OCI-M2 (cell line): ENCODE data around the gene BOLL.
"Not testable (repeated sequence)": the region's sequence is repeated elsewhere in the genome, so short reads cannot be mapped to it uniquely, and the experiment has no call there.

Source experiments
- DNase-seq: peaks from one replicate; lab custom pipeline; 2025; ENCODE audit not compliant: unreplicated experiment; lab: John Stamatoyannopoulos, UW

Gene BOLL

DNA sequence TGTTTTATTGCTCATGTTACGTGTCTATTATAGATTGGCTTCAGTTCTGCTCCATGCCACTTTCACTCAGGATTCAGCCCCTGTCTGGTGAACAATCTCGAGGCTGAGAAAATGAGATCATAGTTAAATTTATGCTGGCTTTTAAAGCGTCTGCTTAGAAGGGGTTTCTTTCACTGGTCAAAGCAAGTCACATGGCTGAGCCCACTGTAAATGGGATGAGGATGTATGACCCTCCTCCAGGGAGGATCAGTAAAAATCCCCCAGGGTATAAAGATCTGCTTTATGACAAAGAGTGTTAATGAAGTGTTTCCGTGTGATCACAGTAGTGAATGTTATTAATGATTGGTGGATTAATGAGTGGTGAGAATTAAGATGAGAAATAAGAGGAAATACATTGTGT is 13.1 kb upstream of the BOLL start:
- no peak for DNase-seq

DNA sequence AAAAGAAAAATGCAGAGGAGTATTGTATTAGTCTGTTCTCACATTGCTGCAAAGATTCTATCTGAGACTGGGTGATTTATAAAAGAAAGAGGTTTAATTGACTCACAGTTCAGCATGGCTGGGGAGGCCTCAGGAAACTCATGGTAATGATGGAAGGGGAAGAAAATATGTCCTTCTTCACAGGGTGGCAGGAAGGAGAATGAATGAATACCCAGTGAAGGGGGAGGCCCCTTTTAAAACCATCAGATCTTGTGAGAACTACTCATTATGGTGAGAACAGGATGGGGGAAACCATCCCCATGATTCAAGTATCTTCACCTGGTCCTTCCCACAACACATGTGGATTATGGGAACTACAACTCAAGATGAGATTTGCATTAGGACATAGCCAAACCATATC is 10.2 kb upstream of the BOLL start:
- no peak for DNase-seq

DNA sequence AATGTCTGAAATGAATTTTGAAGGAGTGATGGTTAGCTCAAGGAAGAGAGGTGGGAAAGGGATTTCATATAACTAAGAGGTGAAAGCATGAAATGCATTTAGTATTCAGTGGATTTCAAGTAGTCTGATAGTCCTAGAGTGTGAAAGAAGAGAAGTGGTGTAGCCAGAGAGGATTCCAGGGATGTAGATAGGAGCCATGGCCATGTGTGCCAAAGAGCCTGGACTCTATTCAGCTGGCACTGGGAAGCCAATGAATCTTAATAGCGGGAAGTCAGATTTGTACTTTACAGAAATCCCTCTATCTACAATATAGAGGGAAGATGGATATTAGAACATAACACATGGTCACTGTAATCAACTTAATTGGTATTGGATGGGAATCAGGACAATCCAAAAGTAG is 8.3 kb upstream of the BOLL start:
- no peak for DNase-seq

DNA sequence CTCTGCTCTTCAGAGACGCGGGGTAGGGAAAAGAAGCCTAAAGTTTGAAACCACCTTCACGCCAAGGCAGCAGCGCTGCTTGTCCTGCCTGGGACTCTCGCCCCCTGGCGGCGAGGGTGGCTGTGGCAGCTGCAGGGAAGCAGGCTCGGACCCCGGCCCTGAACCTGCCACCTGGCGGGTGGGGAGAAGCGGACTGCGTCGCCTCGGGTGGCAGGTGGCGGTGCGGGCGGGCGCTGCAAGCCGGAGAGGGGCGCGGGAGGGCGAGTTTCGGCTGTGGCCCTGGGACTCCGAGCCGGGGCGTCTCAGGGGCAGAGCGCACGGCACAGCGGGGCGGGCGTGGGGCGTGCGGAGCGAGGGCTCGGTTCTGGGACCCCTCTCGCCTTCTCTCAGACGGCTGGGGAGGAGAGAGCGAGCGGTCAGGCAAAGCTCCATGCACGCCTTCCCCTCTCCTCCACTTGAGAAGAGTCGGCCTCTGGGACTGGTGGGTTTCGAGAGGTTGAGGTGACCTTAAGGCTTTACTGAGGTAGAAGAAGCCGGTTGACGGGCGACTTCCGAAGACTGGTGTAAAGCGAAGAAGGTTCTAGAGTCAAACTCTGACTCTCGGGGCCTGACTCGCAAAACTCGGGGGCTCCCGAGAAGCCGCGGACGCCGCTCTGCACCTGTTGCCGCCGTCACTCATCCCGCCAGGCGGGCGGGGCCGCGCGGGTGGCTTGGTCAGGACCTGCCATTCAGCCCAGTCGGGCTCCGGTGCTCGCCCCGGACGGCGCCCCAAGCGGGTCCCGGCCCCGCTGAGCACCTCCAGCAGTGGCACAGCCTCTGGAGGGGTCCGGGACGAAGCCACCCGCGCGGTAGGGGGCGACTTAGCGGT is 1.1 kb upstream of the BOLL start:
- DNase-seq, result no peak

DNA sequence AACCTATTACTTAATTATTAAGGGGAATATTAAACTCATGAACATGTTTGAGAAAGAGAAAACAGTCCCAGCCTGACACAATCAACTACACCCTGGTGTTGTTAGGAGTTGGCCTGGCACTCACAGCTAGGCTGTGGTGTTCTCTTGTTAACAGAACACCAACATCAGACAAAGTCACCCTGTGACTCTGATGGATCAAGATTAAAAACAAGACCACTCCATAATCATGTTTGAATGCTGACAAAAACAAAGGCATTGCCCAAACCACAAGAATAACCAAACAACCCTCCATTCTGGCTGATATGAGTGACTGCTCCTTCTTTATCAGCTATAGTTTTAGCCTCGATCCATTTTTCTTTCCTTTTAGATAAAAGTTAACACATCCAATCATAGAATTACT is 3.0 kb downstream of the BOLL start:
- no peak for DNase-seq

DNA sequence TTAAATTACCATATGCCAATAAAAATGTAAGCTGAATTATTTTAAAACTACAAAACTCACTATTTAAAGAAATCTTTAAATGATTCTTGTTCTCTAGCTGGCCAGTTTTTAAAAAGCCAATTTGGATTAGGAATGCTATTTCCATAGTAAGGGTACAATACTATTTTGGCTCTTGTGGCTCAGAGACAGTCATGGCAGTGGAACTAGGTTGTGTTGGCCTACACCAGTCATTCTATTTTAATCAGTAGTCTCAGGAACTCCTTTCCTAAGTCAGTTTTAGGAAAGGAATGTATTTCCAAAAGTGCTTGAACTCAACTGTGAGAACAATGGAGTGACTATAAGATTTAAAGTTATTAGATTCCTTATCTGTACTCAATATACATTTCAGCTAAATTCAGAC is 5.9 kb downstream of the BOLL start:
- no peak for DNase-seq

DNA sequence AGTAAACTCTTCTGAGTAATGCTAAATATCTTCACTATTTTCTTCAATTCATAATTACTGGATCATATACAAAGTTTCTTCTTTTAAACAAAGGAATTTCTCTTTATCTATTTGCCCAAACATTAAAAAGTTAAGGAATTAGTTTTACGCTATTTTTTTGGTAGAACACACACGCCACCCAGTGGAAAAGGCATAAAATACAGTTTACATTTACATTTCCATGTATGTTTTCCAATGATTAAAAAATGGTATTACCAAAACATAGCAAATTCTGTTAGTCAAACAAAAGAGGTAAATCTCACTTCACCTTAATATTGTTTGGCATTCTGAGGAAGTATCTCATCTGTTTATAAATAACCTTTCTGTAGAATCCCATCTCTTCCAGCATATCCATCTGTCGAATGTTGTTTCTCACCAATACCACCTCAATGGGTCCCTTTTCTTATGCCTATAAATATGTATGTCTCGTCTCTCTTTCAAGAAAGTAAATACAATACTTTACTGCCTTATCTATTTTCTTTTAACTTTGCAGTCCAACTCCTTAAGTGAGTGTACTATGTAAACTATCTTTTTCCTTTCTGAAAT is 7.2 kb downstream of the BOLL start:
- DNase-seq, result no peak

DNA sequence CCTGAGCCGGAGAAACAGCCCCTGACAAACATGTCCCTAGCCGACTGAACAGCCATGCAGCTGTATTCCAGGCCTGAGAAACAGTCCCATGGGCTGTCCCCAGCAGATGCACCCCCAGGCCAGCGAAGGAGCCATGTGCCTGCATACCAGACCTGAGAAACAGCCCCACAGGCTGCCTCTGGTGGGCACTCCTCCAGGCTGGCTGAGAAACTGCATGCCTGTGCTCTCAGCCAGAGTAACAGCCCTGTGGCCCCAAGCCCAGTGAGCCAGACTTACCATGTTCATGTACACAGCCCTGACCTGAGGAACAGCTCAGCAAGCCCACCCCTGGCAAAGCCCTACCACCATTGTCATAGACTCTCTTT is 24.8 kb downstream of the BOLL start:
- no peak for DNase-seq

DNA sequence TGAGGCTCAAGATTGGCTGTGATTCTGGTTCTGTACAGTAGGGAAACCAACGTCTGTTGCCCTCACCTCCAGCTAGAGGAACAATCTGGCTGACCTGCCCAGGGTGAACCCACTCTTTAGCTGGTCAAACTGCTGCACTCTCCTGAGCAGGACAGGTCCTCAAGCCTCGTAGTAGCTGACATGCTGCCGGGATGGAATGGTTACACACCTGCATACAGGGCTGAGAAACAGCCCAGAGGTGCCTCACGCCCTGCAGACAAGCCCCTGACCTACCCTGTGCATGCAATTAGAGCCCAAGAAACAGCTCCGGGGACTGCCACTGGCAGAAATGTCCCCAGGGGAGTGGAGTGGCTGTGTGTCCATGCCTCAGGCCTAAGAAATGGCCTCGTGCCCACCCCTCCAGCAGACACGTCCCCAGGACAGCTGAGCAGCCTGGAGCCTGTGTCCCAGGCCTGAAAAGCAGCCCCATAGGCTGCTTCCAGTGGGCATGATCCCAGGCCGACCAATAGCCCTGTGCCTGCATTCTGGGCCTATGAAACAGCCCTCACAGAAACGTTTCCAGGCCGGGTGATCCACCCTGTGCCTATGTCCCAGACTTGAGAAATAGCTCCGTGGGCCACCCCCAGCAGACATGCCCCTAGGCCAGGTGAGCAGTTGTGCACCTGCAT is 25.4 kb downstream of the BOLL start:
- no peak for DNase-seq

DNA sequence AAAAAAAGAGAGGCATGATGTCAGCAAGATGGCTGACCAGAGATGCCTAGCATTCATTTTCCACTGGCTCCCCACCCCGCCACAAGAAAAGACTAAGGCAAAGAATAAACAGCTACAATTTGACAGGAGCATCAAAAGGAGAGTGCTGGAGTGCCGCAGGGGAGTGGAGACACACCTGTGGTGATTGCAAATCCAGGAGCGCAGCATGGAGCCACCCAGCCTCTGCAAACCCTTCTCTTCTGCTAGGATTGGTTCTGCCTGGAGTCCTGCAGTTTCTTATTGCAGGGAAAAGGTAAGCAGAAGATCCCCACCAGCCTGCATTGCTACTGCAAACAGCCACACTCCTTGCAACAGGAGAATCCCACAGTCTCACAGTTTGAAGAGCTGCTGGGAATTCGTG is 26.1 kb downstream of the BOLL start:
- DNase-seq, result no peak

DNA sequence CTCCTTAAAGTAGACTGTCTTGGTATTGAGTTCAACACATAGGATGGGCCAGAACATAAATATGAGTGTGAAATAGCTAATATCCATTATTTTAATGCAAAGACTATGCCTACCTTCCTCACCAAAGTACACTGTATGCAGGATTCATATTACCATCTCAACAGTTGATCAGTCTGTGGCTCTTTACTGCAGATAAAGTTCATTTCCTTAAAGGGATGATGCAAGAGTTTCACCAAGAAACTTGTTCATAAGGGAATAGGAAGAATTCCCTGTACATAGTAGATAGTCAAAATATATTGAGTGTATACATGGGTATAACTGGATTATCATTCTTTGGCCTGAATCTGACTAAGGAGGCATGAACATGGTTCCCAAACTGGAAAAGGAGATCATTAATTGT is 44.9 kb downstream of the BOLL start:
- no peak for DNase-seq

DNA sequence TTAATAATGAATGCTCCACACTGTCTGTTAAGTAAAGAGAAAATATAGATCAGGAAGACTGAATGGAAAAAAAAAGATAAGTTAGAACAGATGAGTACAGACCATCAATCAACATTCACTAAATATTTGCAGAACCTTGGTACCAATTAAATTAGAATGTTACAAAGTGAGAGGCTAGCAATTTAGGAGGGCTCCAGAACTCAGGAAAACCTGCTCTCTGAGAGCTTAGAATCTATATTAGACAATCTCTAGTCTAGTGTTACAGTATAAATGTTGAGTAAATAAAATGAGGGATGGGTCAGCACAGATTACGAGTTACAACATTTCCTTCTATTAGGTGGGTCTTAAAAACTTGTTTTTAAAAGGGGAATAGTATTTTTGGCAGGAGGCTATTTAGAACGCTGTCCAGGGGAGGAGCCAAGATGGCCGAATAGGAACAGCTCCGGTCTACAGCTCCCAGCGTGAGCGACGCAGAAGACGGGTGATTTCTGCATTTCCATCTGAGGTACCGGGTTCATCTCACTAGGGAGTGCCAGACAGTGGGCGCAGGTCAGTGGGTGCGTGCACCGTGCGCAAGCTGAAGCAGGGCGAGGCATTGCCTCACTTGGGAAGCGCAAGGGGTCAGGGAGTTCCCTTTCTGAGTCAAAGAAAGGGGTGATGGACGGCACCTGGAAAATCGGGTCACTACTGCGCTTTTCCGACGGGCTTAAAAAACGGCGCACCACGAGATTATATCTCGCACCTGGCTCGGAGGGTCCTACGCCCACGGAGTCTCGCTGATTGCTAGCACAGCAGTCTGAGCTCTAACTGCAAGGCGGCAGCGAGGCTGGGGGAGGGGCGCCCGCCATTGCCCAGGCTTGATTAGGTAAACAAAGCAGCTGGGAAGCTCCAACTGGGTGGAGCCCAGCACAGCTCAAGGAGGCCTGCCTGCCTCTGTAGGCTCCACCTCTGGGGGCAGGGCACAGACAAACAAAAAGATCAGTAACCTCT is 56.3 kb downstream of the BOLL start:
- DNase-seq, result not testable (repeated sequence)

DNA sequence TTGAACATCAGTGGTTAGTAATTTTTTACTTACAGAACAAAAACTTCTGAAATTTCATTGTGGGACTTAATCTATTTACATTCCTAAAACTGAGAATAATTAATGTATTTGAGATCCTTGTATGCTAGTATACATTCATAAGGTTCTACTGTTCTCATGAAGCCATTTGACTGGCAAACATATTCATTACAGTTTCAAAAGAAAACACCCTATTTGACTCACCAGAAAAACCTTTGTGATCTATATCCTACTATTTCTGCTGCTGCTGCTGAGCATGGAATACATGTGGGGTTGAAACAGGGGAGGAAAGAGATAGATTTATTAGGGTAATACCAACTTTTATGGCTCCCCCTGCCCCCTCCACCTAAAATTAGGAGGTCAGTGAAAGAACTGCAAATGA is 58.1 kb downstream of the BOLL start:
- DNase-seq, result no peak

DNA sequence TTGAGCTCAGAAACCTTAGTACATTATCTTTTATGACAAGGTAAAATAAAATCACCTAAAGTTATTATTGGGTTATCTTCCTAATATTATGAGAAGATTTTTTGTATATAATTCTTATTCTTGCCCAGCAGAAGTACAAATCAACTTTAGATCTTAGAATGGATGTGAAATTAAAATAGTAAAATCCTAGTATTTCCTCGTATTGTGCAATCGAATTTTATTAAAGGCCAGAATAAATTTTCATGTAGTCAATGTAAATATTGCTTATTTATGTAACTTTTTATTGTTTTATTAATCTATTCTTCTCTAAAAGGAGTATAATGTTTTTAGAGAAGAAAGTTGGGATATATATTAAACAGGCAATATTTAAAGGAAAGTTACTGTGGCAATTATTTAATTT is 67.3 kb downstream of the BOLL start:
- no peak for DNase-seq

DNA sequence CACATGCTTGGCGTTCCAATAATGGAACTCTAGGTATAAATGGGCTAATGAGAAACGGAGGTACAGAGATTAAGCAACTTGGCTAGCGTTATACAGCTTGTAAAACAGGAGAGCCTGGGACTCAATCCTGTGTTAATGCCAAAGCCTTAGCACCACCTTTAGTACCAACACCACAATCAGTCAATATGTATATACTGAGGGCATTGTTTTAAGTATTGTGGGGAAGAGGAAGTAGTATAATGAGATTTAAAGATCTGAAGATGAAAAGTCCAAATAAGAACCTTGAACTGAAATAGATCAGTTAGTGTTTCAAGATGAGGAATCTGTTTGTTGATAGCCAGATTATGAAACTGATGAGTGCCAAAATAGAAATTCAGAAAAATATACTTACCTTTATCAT is 71.8 kb downstream of the BOLL start:
- no peak for DNase-seq

DNA sequence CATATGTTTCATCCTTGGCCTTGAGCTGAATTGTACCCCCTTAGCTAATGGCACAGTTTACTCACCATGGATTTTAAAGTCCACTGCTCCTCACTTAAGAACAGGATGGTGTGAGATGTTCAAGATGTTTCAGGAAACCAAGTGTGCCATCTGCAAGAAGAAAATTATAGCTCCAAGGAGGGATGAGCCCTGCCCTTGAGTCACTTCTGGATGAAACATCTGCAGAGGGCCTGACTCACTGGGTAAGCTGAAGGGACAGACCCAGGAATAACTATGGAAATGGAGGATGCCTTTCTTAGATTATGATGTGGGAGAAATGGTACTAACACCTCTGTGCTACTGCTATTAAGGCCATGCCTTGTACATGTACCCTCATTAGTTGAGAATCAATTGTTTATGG is 73.5 kb downstream of the BOLL start:
- no peak for DNase-seq

DNA sequence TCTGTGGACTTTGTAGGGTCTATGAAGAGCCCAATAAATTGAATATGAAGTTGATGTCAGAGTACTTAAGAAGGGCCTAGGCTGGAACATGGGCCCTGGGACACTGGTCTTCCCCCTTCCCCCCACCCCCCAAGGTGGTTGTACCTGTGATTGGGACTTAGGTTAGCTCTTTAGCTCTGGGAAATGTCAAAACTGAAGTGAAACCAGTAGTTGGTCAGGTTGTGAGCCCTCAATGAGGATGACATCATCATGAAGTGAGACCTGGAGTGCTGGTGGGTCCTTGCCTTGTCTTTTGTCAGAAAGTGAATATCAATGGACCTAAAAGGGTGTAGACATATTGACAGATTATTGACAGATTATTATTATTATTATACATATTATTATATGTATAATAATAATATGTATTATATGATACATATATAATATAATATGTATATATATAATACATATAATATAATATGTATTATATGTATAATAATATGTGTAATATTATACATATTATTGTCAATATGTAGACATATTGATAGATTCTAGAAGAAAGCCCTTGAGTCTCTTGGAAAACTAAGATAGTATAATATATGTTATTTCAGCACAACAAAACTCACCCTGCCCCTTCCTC is 74.6 kb downstream of the BOLL start:
- DNase-seq, result no peak

DNA sequence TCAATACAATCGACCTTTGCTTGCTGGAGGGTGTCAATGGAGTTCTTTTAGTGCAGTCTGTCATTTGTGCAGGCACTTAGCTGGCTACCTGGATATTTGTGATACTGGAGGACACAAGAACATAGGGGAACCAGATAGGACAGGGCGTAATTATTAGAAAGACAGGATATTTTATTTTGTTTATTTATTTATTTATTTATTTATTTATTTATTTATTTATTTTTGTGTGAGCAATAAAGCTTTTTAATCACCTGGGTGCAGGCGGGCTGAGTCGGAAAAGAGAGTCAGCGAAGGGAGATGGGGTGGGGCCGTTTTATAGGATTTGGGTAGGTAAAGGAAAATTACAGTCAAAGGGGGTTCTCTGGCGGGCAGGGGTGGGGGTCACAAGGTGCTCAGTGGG is 76.0 kb downstream of the BOLL start:
- DNase-seq, result not testable (repeated sequence)

DNA sequence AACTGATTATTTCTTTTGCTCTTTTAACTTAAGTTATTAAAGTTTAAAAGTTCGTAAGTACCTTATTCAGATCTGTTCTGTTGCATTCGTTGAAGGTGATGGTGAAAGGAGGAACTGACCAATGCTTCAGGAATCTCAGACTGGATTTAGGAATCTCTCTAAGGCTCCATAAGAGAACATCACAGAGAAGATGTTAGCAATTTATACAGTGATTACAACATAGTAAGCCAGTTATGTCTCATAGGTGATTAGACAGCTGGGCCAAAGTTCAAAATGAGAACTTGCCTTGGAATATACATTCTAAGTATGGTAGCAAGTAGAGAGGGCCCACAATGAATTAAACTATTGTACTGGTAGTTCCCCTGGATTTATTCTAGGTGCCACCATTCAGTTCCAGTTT is 76.8 kb downstream of the BOLL start:
- DNase-seq, result no peak

DNA sequence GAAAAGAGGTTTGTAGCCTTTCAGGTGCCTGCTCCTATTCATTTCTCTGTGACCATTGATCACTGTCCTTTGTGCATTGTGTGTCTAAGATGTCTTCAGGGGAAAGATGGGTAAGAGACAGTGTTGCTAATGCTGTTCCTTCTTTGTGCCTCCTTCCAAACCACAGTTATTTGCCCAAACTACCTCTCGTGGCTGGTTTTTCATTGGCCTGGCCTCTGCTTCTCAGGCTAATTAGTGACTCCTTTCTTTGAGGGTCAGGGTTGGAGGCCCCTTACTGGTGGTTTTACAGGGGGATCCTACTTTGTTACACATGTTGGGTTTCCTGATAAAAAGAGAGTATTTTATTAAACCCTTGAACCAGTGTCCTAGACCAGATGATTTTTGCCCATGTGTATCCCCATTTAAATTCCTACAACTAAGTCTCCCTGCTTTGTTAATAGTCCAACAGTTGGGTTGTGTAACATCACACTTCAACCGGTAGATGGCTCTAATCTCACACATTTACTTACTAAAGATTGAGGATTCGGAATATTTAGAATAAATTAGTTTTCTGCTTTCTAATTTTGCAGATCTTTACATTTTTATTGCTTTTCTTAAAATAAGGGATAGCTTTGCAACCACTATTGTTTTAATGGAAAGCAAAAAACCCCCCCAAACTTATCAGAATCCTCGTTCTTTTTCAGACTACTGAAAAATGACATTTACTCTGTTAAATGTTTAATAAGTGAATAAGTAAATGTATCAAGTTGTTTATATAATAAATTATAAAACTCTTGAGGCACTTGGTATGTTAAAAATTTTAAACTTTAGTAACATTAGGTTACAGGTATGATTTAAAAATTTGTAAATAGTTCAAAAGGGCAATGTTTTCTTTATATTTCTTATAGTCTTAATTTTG is 77.6 kb downstream of the BOLL start:
- DNase-seq, result no peak
